ENCODE measurements around the gene IKZF1. TPM values are rescaled to one million over a fixed set of nuclear protein-coding genes. Genes with fewer than 3 reads are reported as not detected.

IKZF1 gene
- total RNA-seq, 2 donors from 2014 or later, result 290 to 416 TPM

GRCh38 chr7:50364645-50365044, 60.1 kb downstream of the IKZF1 start:
- Mint-ChIP-seq H3K36me3 (peaks cover 55% of the 10 kb centered on the region), H3K4me1 (ENCODE audit: low read depth in 2 of 2) (peaks cover 83 to 94% of the 10 kb centered on the region in 2 donors), H3K27me3 (no peaks in the 10 kb centered on the region), H3K27ac (no peak overlapping the region), H3K9me3 (peaks cover 5% of the 10 kb centered on the region), H3K4me3 (peak overlapping the region; percentile 58)
- no peak for ATAC-seq
- DNase-seq (ENCODE audit: low spot score), result no peak

DNA sequence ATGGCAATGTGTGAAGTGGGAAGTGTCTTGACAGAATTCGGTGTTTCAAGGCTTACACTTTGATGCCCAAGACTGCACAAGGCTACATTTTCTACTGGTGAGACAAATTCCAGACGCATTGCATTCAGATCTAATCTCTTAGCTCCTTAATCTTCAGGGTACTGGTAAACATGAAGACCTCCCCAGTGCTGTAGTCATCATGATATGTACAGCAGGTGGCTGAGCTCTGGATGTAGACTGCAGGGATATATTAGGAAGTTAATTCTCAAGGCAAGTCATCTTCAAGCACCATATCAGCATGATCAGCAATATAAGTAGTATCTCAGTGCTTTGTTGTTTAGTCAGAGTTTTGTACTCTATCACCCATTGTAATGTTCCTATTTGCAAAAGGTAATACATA, 61.8 kb downstream of the IKZF1 start:
- H3K36me3 Mint-ChIP-seq, result peaks cover 49% of the 10 kb centered on the region
- H3K4me3 Mint-ChIP-seq, result peak overlapping the region; percentile 75
- no peak for ATAC-seq
- H3K27ac Mint-ChIP-seq, result no peak overlapping the region
- DNase-seq (ENCODE audit: low spot score), result no peak
- no peaks in the 10 kb centered on the region for H3K27me3 Mint-ChIP-seq
- peaks cover 5% of the 10 kb centered on the region for H3K9me3 Mint-ChIP-seq
- H3K4me1 Mint-ChIP-seq (ENCODE audit: low read depth in 2 of 2), result peaks cover 76 to 93% of the 10 kb centered on the region in 2 donors

DNA sequence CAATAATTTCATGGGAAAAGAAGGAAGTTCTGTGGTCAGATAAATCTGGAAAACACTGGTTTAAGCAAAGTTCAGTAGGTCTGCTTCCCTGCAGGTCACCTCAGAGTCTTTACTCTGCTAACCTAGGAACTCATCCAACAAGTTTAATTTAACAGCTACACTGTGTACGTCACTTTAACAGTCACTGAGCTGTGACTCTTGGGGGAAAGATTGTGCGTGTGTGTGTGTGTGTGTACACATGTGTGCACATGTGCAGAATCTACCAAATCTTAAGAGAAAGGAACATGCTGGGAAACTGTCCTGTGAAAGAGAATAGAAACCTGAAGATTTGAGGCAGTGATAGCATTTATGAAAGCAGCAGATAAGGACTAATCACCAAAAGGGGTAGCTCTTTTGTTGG, 62.6 kb downstream of the IKZF1 start:
- peaks cover 5% of the 10 kb centered on the region for H3K9me3 Mint-ChIP-seq
- H3K36me3 Mint-ChIP-seq, result peaks cover 52% of the 10 kb centered on the region
- H3K4me3 Mint-ChIP-seq, result peak overlapping the region; percentile 75
- ATAC-seq (peak in 1 of 2 donors; percentile 40), DNase-seq (ENCODE audit: low spot score) (no peak)
- peaks cover 80 to 97% of the 10 kb centered on the region in 2 donors for H3K4me1 Mint-ChIP-seq (ENCODE audit: low read depth in 2 of 2)
- no peak overlapping the region for H3K27ac Mint-ChIP-seq
- H3K27me3 Mint-ChIP-seq, result no peaks in the 10 kb centered on the region

- Mint-ChIP-seq H3K27me3 (no peaks in the 10 kb centered on the region), H3K4me1 (ENCODE audit: low read depth in 2 of 2) (peaks cover 80 to 97% of the 10 kb centered on the region in 2 donors), H3K9me3 (peaks cover 3% of the 10 kb centered on the region), H3K4me3 (peak overlapping the region; percentile 75), H3K36me3 (peaks cover 53% of the 10 kb centered on the region), H3K27ac (no peak overlapping the region)
- DNase-seq (ENCODE audit: low spot score) (no peak), ATAC-seq (peak; percentile 40 to 76)
These were observed 63.1 kb downstream of the IKZF1 start for GRCh38 chr7:50367570-50367969.

GRCh38 chr7:50368366-50368765, 63.9 kb downstream of the IKZF1 start:
- Mint-ChIP-seq H3K27me3 (no peaks in the 10 kb centered on the region), H3K36me3 (peaks cover 55% of the 10 kb centered on the region), H3K4me3 (peak overlapping the region; percentile 75), H3K27ac (no peak overlapping the region), H3K4me1 (ENCODE audit: low read depth in 2 of 2) (peaks cover 79 to 97% of the 10 kb centered on the region in 2 donors), H3K9me3 (no peaks in the 10 kb centered on the region)
- ATAC-seq (peak in 1 of 2 donors; percentile 48), DNase-seq (ENCODE audit: low spot score) (no peak)

DNA sequence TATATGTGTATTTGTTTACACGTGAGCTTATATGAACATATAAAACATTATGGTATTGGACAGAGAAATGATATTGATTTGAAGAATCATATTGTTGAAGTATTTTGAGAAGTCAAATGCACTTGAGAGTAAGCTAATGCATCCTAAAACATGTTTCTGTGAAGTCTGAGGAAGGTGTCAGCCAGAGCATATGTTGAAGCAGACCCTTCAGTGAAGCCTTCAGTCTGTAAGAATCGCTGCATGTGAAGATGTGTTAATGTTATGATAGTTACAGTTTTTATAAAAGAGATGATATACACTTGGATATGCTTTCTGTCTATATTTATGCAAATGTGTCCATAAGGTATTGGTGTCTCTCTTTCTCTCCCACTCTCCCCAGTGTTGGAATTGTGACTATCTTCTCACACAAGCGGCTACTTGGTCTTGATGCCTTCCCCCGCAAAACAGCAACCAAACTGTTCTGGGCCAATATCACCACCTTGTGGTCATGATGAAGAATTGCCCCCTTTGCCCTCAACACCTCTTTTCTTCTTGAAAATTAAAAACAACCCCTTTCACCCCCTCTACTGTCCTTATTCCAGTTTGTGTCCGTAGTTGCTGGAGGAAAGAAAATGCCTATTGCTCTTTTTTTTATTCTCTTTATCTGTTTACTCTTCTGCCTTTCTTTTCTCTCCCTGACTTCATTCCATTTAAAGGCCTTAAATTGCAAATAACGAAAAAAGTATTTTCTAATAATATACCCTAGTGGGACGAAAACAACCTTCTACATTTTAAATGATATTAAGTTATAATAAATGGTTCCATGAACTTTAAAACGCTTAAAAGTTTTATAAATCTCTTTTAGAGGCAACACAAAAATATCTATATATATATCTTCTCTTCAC, 64.9 kb downstream of the IKZF1 start:
- Mint-ChIP-seq H3K36me3 (peaks cover 55% of the 10 kb centered on the region), H3K9me3 (no peaks in the 10 kb centered on the region), H3K27ac (no peak overlapping the region), H3K4me1 (ENCODE audit: low read depth in 2 of 2) (peaks cover 75 to 94% of the 10 kb centered on the region in 2 donors), H3K27me3 (no peaks in the 10 kb centered on the region), H3K4me3 (peak overlapping the region; percentile 75)
- DNase-seq (ENCODE audit: low spot score) (no peak), ATAC-seq (peak in 1 of 2 donors; percentile 61)

DNA sequence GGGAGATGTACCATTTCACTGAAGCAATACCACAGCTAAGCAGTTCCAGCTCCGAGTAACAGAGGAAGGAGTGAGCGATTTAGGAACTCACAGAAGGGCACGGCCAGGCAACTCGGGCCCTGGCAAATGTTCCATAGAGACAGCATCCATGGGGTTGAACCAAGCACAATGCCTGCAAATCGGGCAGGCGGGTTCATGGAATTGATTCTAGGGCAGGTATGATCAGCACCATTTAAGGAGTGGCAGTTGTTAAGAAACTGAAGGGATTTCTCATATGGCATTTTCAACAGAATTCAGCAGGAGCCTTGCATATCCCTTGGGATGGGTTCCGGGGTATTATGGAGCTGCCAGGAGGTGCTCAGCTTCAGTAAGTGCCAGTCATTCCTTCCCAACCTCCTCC, 66.4 kb downstream of the IKZF1 start:
- Mint-ChIP-seq H3K9me3 (no peaks in the 10 kb centered on the region), H3K27me3 (no peaks in the 10 kb centered on the region), H3K4me1 (ENCODE audit: low read depth in 2 of 2) (peaks cover 67 to 91% of the 10 kb centered on the region in 2 donors), H3K27ac (no peak overlapping the region), H3K4me3 (peak overlapping the region; percentile 63), H3K36me3 (peaks cover 50% of the 10 kb centered on the region)
- ATAC-seq, result no peak
- no peak for DNase-seq (ENCODE audit: low spot score)

DNA sequence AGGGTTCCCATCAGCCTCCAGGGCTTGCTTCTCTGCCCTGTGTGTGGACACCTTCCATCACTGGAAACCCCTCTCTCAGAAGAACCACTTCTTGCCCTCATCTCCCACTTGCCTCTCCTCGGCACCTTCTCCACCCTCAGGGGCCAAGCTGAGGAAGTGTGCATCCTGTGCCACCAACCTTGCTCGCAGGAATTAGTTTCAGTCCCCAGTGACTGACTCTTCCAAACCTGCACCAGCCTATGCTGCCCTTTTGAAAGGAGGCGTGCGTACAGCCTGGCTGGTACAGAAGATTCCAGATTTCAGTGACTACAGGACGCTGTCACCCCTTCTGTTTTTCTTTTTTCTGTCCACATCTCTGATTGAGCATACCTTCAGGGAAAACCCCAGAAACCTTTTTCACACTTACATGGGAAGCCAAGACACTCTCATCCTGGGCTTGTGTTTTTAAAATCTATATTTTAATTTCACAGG, 67.1 kb downstream of the IKZF1 start:
- H3K9me3 Mint-ChIP-seq, result no peaks in the 10 kb centered on the region
- peaks cover 66 to 90% of the 10 kb centered on the region in 2 donors for H3K4me1 Mint-ChIP-seq (ENCODE audit: low read depth in 2 of 2)
- DNase-seq (ENCODE audit: low spot score), result no peak
- no peaks in the 10 kb centered on the region for H3K27me3 Mint-ChIP-seq
- no peak overlapping the region for H3K27ac Mint-ChIP-seq
- peak; percentile 58 to 61 for ATAC-seq
- H3K36me3 Mint-ChIP-seq, result peaks cover 51% of the 10 kb centered on the region
- peak overlapping the region; percentile 63 for H3K4me3 Mint-ChIP-seq

DNA sequence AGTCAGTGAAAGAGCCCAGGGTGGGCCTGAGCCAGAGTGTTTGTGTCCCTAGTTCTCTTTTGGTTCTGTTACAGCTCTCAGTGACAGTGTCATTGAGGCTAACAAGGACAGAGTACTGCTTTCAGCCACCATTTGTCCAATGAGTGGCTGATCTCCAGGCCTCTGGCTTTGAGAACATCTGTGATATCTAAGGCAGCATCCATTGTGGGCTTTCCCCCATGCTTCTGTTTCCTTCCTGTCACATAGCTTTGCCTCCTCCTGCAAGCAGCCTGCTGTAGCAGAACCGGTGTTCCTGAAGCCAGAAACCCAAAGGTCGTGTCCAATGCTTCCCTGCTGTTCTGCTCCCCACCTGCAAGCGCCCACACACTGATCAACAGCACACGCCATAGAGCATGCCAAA, 68.4 kb downstream of the IKZF1 start:
- peak overlapping the region; percentile 63 for H3K4me3 Mint-ChIP-seq
- H3K9me3 Mint-ChIP-seq, result no peaks in the 10 kb centered on the region
- peaks cover 50% of the 10 kb centered on the region for H3K36me3 Mint-ChIP-seq
- no peak for ATAC-seq
- H3K4me1 Mint-ChIP-seq (ENCODE audit: low read depth in 2 of 2), result peaks cover 58 to 87% of the 10 kb centered on the region in 2 donors
- H3K27ac Mint-ChIP-seq, result no peak overlapping the region
- DNase-seq (ENCODE audit: low spot score), result no peak
- H3K27me3 Mint-ChIP-seq, result no peaks in the 10 kb centered on the region

- no peak for ATAC-seq
- peaks cover 58 to 73% of the 10 kb centered on the region in 2 donors for H3K4me1 Mint-ChIP-seq (ENCODE audit: low read depth in 2 of 2)
- H3K27ac Mint-ChIP-seq, result no peak overlapping the region
- H3K9me3 Mint-ChIP-seq, result no peaks in the 10 kb centered on the region
- no peaks in the 10 kb centered on the region for H3K27me3 Mint-ChIP-seq
- H3K4me3 Mint-ChIP-seq, result no peak overlapping the region
- DNase-seq (ENCODE audit: low spot score), result no peak
- H3K36me3 Mint-ChIP-seq, result peaks cover 44% of the 10 kb centered on the region
These were observed 71.7 kb downstream of the IKZF1 start for GRCh38 chr7:50376056-50376820.

DNA sequence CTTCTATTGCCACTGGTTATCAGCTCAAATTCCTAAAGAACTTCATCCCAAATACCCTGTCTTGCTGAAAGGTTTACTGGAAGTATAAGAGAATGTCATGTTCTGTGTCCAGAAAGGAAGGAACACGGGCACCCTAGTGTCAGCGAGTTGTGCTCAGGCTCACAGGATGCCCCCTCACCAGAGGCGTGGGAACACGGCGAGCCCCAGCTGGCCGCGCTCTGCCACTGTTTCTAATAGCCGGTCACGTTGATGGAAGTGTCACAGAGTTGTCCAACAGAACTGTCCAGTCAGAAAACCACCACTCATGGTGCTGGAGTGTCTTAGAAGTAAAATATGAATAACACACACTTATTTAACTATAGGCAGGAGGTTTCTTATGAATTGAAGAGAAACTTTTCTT, 72.8 kb downstream of the IKZF1 start:
- Mint-ChIP-seq H3K27me3 (no peaks in the 10 kb centered on the region), H3K4me3 (no peak overlapping the region), H3K4me1 (ENCODE audit: low read depth in 2 of 2) (peaks cover 49 to 68% of the 10 kb centered on the region in 2 donors), H3K36me3 (peaks cover 41% of the 10 kb centered on the region), H3K27ac (no peak overlapping the region), H3K9me3 (no peaks in the 10 kb centered on the region)
- DNase-seq (ENCODE audit: low spot score), result no peak
- no peak for ATAC-seq

- Mint-ChIP-seq H3K27ac (no peak overlapping the region), H3K4me3 (no peak overlapping the region), H3K27me3 (no peaks in the 10 kb centered on the region), H3K4me1 (ENCODE audit: low read depth in 2 of 2) (peaks cover 42 to 53% of the 10 kb centered on the region in 2 donors), H3K36me3 (peaks cover 38% of the 10 kb centered on the region), H3K9me3 (no peaks in the 10 kb centered on the region)
- DNase-seq (ENCODE audit: low spot score) (no peak), ATAC-seq (peak in 1 of 2 donors; percentile 32)
These were observed 74.6 kb downstream of the IKZF1 start for GRCh38 chr7:50379082-50379481.

- DNase-seq (ENCODE audit: low spot score), result no peak
- Mint-ChIP-seq H3K27ac (no peak overlapping the region), H3K9me3 (no peaks in the 10 kb centered on the region), H3K4me1 (ENCODE audit: low read depth in 2 of 2) (peaks cover 44 to 49% of the 10 kb centered on the region in 2 donors), H3K36me3 (peaks cover 38% of the 10 kb centered on the region), H3K27me3 (no peaks in the 10 kb centered on the region), H3K4me3 (no peak overlapping the region)
- no peak for ATAC-seq
These were observed 75.0 kb downstream of the IKZF1 start for GRCh38 chr7:50379539-50379938.

GRCh38 chr7:50382455-50382854, 77.9 kb downstream of the IKZF1 start:
- Mint-ChIP-seq H3K9me3 (no peaks in the 10 kb centered on the region), H3K27me3 (no peaks in the 10 kb centered on the region), H3K36me3 (peaks cover 24% of the 10 kb centered on the region), H3K27ac (no peak overlapping the region), H3K4me3 (no peak overlapping the region), H3K4me1 (ENCODE audit: low read depth in 2 of 2) (peaks cover 32 to 40% of the 10 kb centered on the region in 2 donors)
- ATAC-seq (no peak), DNase-seq (ENCODE audit: low spot score) (no peak)

Data from natural killer cell treated with Interleukin-12 subunit alpha and Interleukin-12 subunit beta and Interleukin-15 and Interleukin-18, amount 100 ng/mL, for 72 hours (primary cell).